ENCODE measurements around the gene IGSF5.
"Not testable (repeated sequence)": the region's sequence is repeated elsewhere in the genome, so short reads cannot be mapped to it uniquely, and the experiment has no call there.

Gene IGSF5

GRCh38 chr21:39744883-39745282 is at the start of gene IGSF5:
Gene IGSF5 (plus strand): TSS chr21:39745183. CDS start chr21:39745510, 327 bp downstream.
- DNase-seq (ENCODE audit: low read depth, low spot score), result not testable (repeated sequence)

- DNase-seq (ENCODE audit: low read depth, low spot score), result no peak
Observed at GRCh38 chr21:39696196-39696595, 48.8 kb upstream of the IGSF5 start.

- no peak for DNase-seq (ENCODE audit: low read depth, low spot score)
Observed at GRCh38 chr21:39696618-39697017, 48.4 kb upstream of the IGSF5 start.

- DNase-seq (ENCODE audit: low read depth, low spot score), result no peak
Observed at GRCh38 chr21:39700318-39700717, 44.7 kb upstream of the IGSF5 start.

GRCh38 chr21:39703578-39703977 is 41.4 kb upstream of the IGSF5 start:
- no peak for DNase-seq (ENCODE audit: low read depth, low spot score)

GRCh38 chr21:39705849-39706248 is 39.1 kb upstream of the IGSF5 start:
- no peak for DNase-seq (ENCODE audit: low read depth, low spot score)

- peak; percentile 27 for DNase-seq (ENCODE audit: low read depth, low spot score)
Observed at GRCh38 chr21:39707316-39707715, 37.7 kb upstream of the IGSF5 start.

GRCh38 chr21:39710866-39711265 is 34.1 kb upstream of the IGSF5 start:
- DNase-seq (ENCODE audit: low read depth, low spot score), result no peak

GRCh38 chr21:39712273-39712672 is 32.7 kb upstream of the IGSF5 start:
- no peak for DNase-seq (ENCODE audit: low read depth, low spot score)

GRCh38 chr21:39712976-39713375 is 32.0 kb upstream of the IGSF5 start:
- DNase-seq (ENCODE audit: low read depth, low spot score), result peak; percentile 39

- no peak for DNase-seq (ENCODE audit: low read depth, low spot score)
Observed at GRCh38 chr21:39713905-39714304, 31.1 kb upstream of the IGSF5 start.

GRCh38 chr21:39714331-39714730 is 30.7 kb upstream of the IGSF5 start:
- DNase-seq (ENCODE audit: low read depth, low spot score), result no peak

- DNase-seq (ENCODE audit: low read depth, low spot score), result no peak
Observed at GRCh38 chr21:39715804-39716397, 29.1 kb upstream of the IGSF5 start.

GRCh38 chr21:39720126-39720778 is 24.7 kb upstream of the IGSF5 start:
- DNase-seq (ENCODE audit: low read depth, low spot score), result no peak

- no peak for DNase-seq (ENCODE audit: low read depth, low spot score)
Observed at GRCh38 chr21:39721885-39722284, 23.1 kb upstream of the IGSF5 start.

- no peak for DNase-seq (ENCODE audit: low read depth, low spot score)
Observed at GRCh38 chr21:39724944-39725343, 20.0 kb upstream of the IGSF5 start.

- DNase-seq (ENCODE audit: low read depth, low spot score), result no peak
Observed at GRCh38 chr21:39726133-39726532, 18.9 kb upstream of the IGSF5 start.

- no peak for DNase-seq (ENCODE audit: low read depth, low spot score)
Observed at GRCh38 chr21:39727401-39728120, 17.4 kb upstream of the IGSF5 start.

- DNase-seq (ENCODE audit: low read depth, low spot score), result no peak
Observed at GRCh38 chr21:39728341-39728740, 16.6 kb upstream of the IGSF5 start.

GRCh38 chr21:39730418-39731157 is 14.4 kb upstream of the IGSF5 start:
- DNase-seq (ENCODE audit: low read depth, low spot score), result no peak

GRCh38 chr21:39736716-39737115 is 8.3 kb upstream of the IGSF5 start:
- DNase-seq (ENCODE audit: low read depth, low spot score), result no peak

- peak; percentile 76 for DNase-seq (ENCODE audit: low read depth, low spot score)
Observed at GRCh38 chr21:39737376-39738000, 7.5 kb upstream of the IGSF5 start.

All from ELF-1 (cell line).